Hepatocyte (in vitro differentiated cells): ENCODE measurements around the gene SIRPG.
"Not testable (repeated sequence)": the region's sequence is repeated elsewhere in the genome, so short reads cannot be mapped to it uniquely, and the experiment has no call there.

Experiments
- EZH2 ChIP-seq: fragments of 200-600 bp; sonication (generic); IDR thresholded peaks from 2 replicates; pipeline ENCODE4 v1.6.1; 2016; ENCODE audit warnings: antibody characterized with exemption, mild to moderate bottlenecking, borderline replicate concordance
- TF ChIP-seq, protein P1 (sequence below): fragments of 200-600 bp; sonication (generic); IDR thresholded peaks from 2 replicates; pipeline ENCODE4 v1.5.1; 2016; ENCODE audit warnings: antibody characterized with exemption, mild to moderate bottlenecking; ENCODE audit not compliant: poor library complexity

DNA sequence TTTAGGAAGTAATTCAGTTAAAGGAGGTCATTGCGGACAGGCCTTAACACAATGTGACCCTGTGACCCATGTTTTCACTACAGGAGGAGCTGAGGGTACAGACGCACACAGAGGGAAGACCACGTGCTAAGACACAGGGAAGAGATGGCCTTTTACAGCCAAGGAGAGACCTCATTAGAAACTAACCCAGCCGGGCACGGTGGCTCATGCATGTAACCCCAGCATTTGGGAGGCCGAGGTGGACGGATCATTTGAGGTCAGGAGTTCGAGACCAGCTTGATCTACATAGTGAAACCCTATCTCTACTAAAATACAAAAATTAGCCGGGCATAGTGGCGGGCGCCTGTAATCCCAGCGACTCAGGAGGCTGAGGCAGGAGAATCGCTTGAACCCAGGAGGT is 49.3 kb upstream of the SIRPG start:
- TF ChIP-seq, protein P1, sequence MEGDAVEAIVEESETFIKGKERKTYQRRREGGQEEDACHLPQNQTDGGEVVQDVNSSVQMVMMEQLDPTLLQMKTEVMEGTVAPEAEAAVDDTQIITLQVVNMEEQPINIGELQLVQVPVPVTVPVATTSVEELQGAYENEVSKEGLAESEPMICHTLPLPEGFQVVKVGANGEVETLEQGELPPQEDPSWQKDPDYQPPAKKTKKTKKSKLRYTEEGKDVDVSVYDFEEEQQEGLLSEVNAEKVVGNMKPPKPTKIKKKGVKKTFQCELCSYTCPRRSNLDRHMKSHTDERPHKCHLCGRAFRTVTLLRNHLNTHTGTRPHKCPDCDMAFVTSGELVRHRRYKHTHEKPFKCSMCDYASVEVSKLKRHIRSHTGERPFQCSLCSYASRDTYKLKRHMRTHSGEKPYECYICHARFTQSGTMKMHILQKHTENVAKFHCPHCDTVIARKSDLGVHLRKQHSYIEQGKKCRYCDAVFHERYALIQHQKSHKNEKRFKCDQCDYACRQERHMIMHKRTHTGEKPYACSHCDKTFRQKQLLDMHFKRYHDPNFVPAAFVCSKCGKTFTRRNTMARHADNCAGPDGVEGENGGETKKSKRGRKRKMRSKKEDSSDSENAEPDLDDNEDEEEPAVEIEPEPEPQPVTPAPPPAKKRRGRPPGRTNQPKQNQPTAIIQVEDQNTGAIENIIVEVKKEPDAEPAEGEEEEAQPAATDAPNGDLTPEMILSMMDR, result not testable (repeated sequence)
- not testable (repeated sequence) for TF ChIP-seq EZH2
